Lower lobe of right lung (tissue), 2 donors: ENCODE measurements around the gene TCEANC2. TPM values are rescaled to one million over a fixed set of nuclear protein-coding genes. Genes with fewer than 3 reads are reported as not detected.

Experiments used
- ATAC-seq, 2 donors: fragments of 200-7000 bp; cut with Tn5 transposase; one replicate each; pipeline ENCODE4 v1.9.1; 2020 to 2022; ENCODE audit warnings: mild to moderate bottlenecking in 2 of 2, moderate library complexity in 2 of 2
- DNase-seq: peaks from one replicate; pipeline ENCODE4 v3.0.0-alpha.2; 2020
- H3K27ac ChIP-seq: fragments of 200-600 bp; one replicate; pipeline ENCODE4 v1.8.0; 2022
- H3K27me3 ChIP-seq: fragments of 200-600 bp; one replicate; pipeline ENCODE4 v1.8.0; 2022; ENCODE audit warnings: low read depth
- H3K36me3 ChIP-seq: fragments of 200-600 bp; one replicate; pipeline ENCODE4 v1.8.0; 2022; ENCODE audit warnings: mild to moderate bottlenecking
- H3K4me1 ChIP-seq: fragments of 200-600 bp; one replicate; pipeline ENCODE4 v1.8.0; 2022
- H3K4me3 ChIP-seq: fragments of 200-600 bp; one replicate; pipeline ENCODE4 v1.8.0; 2022; ENCODE audit warnings: mild to moderate bottlenecking
- H3K9me3 ChIP-seq: fragments of 200-600 bp; one replicate; pipeline ENCODE4 v1.8.0; 2022
- CTCF ChIP-seq: fragments of 200-600 bp; IDR thresholded peaks from one replicate; pipeline ENCODE4 v1.8.0; 2022; ENCODE audit warnings: antibody characterized with exemption, mild to moderate bottlenecking
- intact Hi-C: fragments of 100-400 bp; cut with DNase I; formaldehyde crosslinking; loops from one replicate; pipeline ENCODE4 v1.11.0; 2022
- total RNA-seq: library from RNA; stranded (reverse); fragmentation: NEBNext Ultra II Directional; extraction: Animal tissue kit (Norgen Biotek cat#: 25700); gene quantifications from one replicate; pipeline ENCODE4 v1.2.1, GENCODE V29; 2021
- donor health status: DM: no; HTN: yes; CAD: no; lungs with severe emphysema.

Gene TCEANC2
- total RNA-seq, 1 donor from 2014 or later, result 5.3 TPM

GRCh38 chr1:54136269-54136896, 83.0 kb downstream of the TCEANC2 start:
- Histone ChIP-seq H3K27me3 (no peaks in the 10 kb centered on the region), H3K27ac (no peak overlapping the region), H3K36me3 (no peaks in the 10 kb centered on the region), H3K4me1 (no peaks in the 10 kb centered on the region), H3K9me3 (no peaks in the 10 kb centered on the region), H3K4me3 (no peak overlapping the region)
- intact Hi-C loops, result no loop called here
- ATAC-seq (no peak), DNase-seq (no peak)
- no peak for TF ChIP-seq CTCF

GRCh38 chr1:54136963-54137533, 83.6 kb downstream of the TCEANC2 start:
- intact Hi-C loops, result no loop called here
- no peaks in the 10 kb centered on the region for H3K4me1 ChIP-seq
- no peak for ATAC-seq

GRCh38 chr1:54137534-54138061, 84.2 kb downstream of the TCEANC2 start:
- ATAC-seq (peak; percentile 11 to 39), DNase-seq (no peak)
- intact Hi-C loops, result no loop called here

More at GRCh38 chr1:54136963-54137533, 83.6 kb downstream of the TCEANC2 start:
- no peaks in the 10 kb centered on the region for H3K9me3 ChIP-seq
- no peak overlapping the region for H3K4me3 ChIP-seq
- DNase-seq, result no peak
- no peaks in the 10 kb centered on the region for H3K36me3 ChIP-seq
- H3K27ac ChIP-seq, result no peak overlapping the region
- H3K27me3 ChIP-seq, result no peaks in the 10 kb centered on the region
- TF ChIP-seq CTCF, result no peak

GRCh38 chr1:54138994-54139393, 85.6 kb downstream of the TCEANC2 start:
- H3K27me3 ChIP-seq, result no peaks in the 10 kb centered on the region
- ATAC-seq (no peak), DNase-seq (no peak)
- no peaks in the 10 kb centered on the region for H3K4me1 ChIP-seq
- H3K4me3 ChIP-seq, result no peak overlapping the region
- H3K27ac ChIP-seq, result no peak overlapping the region
- no peaks in the 10 kb centered on the region for H3K9me3 ChIP-seq
- intact Hi-C loops, result no loop called here
- no peak for TF ChIP-seq CTCF
- no peaks in the 10 kb centered on the region for H3K36me3 ChIP-seq

More at GRCh38 chr1:54137534-54138061, 84.2 kb downstream of the TCEANC2 start:
- no peak for TF ChIP-seq CTCF
- Histone ChIP-seq H3K4me1 (no peaks in the 10 kb centered on the region), H3K4me3 (no peak overlapping the region), H3K36me3 (no peaks in the 10 kb centered on the region), H3K27ac (no peak overlapping the region), H3K27me3 (no peaks in the 10 kb centered on the region), H3K9me3 (no peaks in the 10 kb centered on the region)

- ATAC-seq (no peak), DNase-seq (no peak)
- Histone ChIP-seq H3K4me3 (no peak overlapping the region), H3K27me3 (no peaks in the 10 kb centered on the region), H3K27ac (no peak overlapping the region), H3K9me3 (no peaks in the 10 kb centered on the region), H3K36me3 (no peaks in the 10 kb centered on the region), H3K4me1 (no peaks in the 10 kb centered on the region)
- no peak for TF ChIP-seq CTCF
- intact Hi-C loops, result no loop called here
These were observed 86.3 kb downstream of the TCEANC2 start for GRCh38 chr1:54139711-54140110.
